Testis (tissue), 3 donors: ENCODE data around the gene DEK. TPM values are rescaled to one million over a fixed set of nuclear protein-coding genes. Genes with fewer than 3 reads are reported as not detected.

Source experiments
- DNase-seq: peaks from one replicate; pipeline ENCODE4 v3.0.0-alpha.2; 2019
- H3K27ac ChIP-seq, 2 donors: fragments of 200-600 bp; sonication (generic); one replicate each; pipeline ENCODE4 v1.5.1; 2019
- H3K27me3 ChIP-seq: fragments of 200-600 bp; sonication (generic); one replicate; pipeline ENCODE4 v1.5.1; 2019
- H3K36me3 ChIP-seq: fragments of 200-600 bp; sonication (generic); one replicate; pipeline ENCODE4 v1.5.1; 2017; ENCODE audit warnings: low read depth; ENCODE audit errors: missing control alignments
- H3K4me1 ChIP-seq: fragments of 200-600 bp; sonication (generic); one replicate; pipeline ENCODE4 v1.5.1; 2019
- H3K4me3 ChIP-seq, 2 donors: fragments of 200-600 bp; sonication (generic); one replicate each; pipeline ENCODE4 v1.5.1; 2017 to 2019
- H3K9me3 ChIP-seq: fragments of 200-600 bp; sonication (generic); one replicate; pipeline ENCODE4 v1.5.1; 2017
- CTCF ChIP-seq, 3 experiments: fragments of 450-650 bp in 2 of 3; fragments of 200-600 bp in 1 of 3; sonication (generic) in 1 of 3; IDR thresholded peaks; one replicate each; pipeline ENCODE4 v1.5.1; 2016 to 2019; ENCODE audit warnings: antibody characterized with exemption in 3 of 3, mild to moderate bottlenecking in 2 of 3, moderate library complexity in 1 of 3
- POLR2A ChIP-seq: fragments of 450-650 bp; IDR thresholded peaks from one replicate; pipeline ENCODE4 v1.6.1; 2017; ENCODE audit warnings: antibody characterized with exemption, mild to moderate bottlenecking, moderate library complexity
- WGBS, 2 donors: methylation state at CpG; one replicate each; pipeline ENCODE4 v1.1.5; 2018; 5-methylcytosine and 5-hydroxymethylcytosine counted together
- intact Hi-C: fragments of 100-400 bp; cut with DNase I; formaldehyde crosslinking; loops from one replicate; pipeline ENCODE4 v1.15.1; 2023; ENCODE audit warnings: low total_unique reads
- polyA plus RNA-seq: library from polyadenylated mRNA; stranded (reverse); fragments of 350-450 nt; fragmentation: Illumina TruSeq; extraction: RNeasy Lipid Tissue Mini Kit (QIAGEN cat#74804); gene quantifications from one replicate; pipeline ENCODE4 v1.2.3, GENCODE V29; 2014; ENCODE audit warnings: low read depth, low replicate concordance; ENCODE audit not compliant: insufficient read depth
- total RNA-seq, 2 donors: library from RNA; depleted of rRNA; stranded (reverse); fragments of >200 nt; gene quantifications; one replicate each; pipeline ENCODE4 v1.2.3, GENCODE V29; 2016

Gene DEK
- total and polyA plus RNA-seq, 3 donors from 2014 or later, result 14.0 to 65.2 (median 53.8) TPM

GRCh38 chr6:18186540-18187250 is 77.6 kb downstream of the DEK start:
- DNase-seq, result no peak
- H3K9me3 ChIP-seq, result no peaks in the 10 kb centered on the region
- H3K27ac ChIP-seq, result no peak overlapping the region
- TF ChIP-seq CTCF (IDR thresholded peaks at IDR 0.05) (no peak), POLR2A (no peak)
- peaks cover 10% of the 10 kb centered on the region for H3K4me1 ChIP-seq
- no peaks in the 10 kb centered on the region for H3K36me3 ChIP-seq
- no peaks in the 10 kb centered on the region for H3K27me3 ChIP-seq
- H3K4me3 ChIP-seq, result no peak overlapping the region
- 81 to 83% methylated on average over 4 of the region's 4 CpGs for WGBS, 2 donors
- intact Hi-C loops, result no loop called here

GRCh38 chr6:18186033-18186432 is 78.3 kb downstream of the DEK start:
- Histone ChIP-seq H3K27me3 (no peaks in the 10 kb centered on the region), H3K9me3 (no peaks in the 10 kb centered on the region), H3K27ac (no peak overlapping the region), H3K4me1 (peaks cover 10% of the 10 kb centered on the region), H3K4me3 (no peak overlapping the region), H3K36me3 (no peaks in the 10 kb centered on the region)
- 47 to 57% methylated on average over 2 of the region's 2 CpGs for WGBS, 2 donors
- no peak for DNase-seq
- TF ChIP-seq POLR2A (no peak), CTCF (IDR thresholded peaks at IDR 0.05) (no peak)
- intact Hi-C loops, result no loop called here

GRCh38 chr6:18185624-18186023 is 78.7 kb downstream of the DEK start:
- H3K36me3 ChIP-seq, result no peaks in the 10 kb centered on the region
- no peak overlapping the region for H3K27ac ChIP-seq
- H3K9me3 ChIP-seq, result no peaks in the 10 kb centered on the region
- H3K4me1 ChIP-seq, result peaks cover 10% of the 10 kb centered on the region
- H3K4me3 ChIP-seq, result no peak overlapping the region
- no peak for TF ChIP-seq POLR2A
- TF ChIP-seq CTCF (IDR thresholded peaks at IDR 0.05), result no peak
- H3K27me3 ChIP-seq, result no peaks in the 10 kb centered on the region
- WGBS, 2 donors, result 42 to 53% methylated on average over 1 of the region's 1 CpG
- no peak for DNase-seq
- intact Hi-C loops, result no loop called here

- Histone ChIP-seq H3K27ac (no peak overlapping the region), H3K4me1 (peaks cover 10% of the 10 kb centered on the region), H3K27me3 (no peaks in the 10 kb centered on the region), H3K4me3 (no peak overlapping the region), H3K9me3 (no peaks in the 10 kb centered on the region), H3K36me3 (no peaks in the 10 kb centered on the region)
- intact Hi-C loops, result no loop called here
- 45 to 57% methylated on average over 4 of the region's 4 CpGs for WGBS, 2 donors
- TF ChIP-seq CTCF (IDR thresholded peaks at IDR 0.05) (no peak), POLR2A (no peak)
- DNase-seq, result no peak
These were observed 80.6 kb downstream of the DEK start for GRCh38 chr6:18183766-18184165.

GRCh38 chr6:18182568-18182967 is 81.8 kb downstream of the DEK start:
- no peak overlapping the region for H3K27ac ChIP-seq
- no peak for DNase-seq
- no peak overlapping the region for H3K4me3 ChIP-seq
- TF ChIP-seq CTCF (IDR thresholded peaks at IDR 0.05), result no peak
- TF ChIP-seq POLR2A, result no peak
- no peaks in the 10 kb centered on the region for H3K27me3 ChIP-seq
- H3K36me3 ChIP-seq, result no peaks in the 10 kb centered on the region
- intact Hi-C loops, result no loop called here
- 71 to 95% methylated on average over 4 of the region's 4 CpGs for WGBS, 2 donors
- peaks cover 10% of the 10 kb centered on the region for H3K4me1 ChIP-seq
- H3K9me3 ChIP-seq, result no peaks in the 10 kb centered on the region
